Spleen (tissue), 7 donors: ENCODE results near the gene CDC42SE1.

Experiments used
- POLR2A ChIP-seq, 3 donors: fragments of 450-650 bp; IDR thresholded peaks; one replicate each; pipeline ENCODE4 v1.5.1; 2017; ENCODE audit warnings: antibody characterized with exemption in 3 of 3, mild to moderate bottlenecking in 1 of 3
- TF ChIP-seq, protein P1 (sequence below), 11 experiments: fragments of 200-600 bp in 7 of 11; fragments of 450-650 bp in 4 of 11; sonication (generic) in 4 of 11; IDR thresholded peaks in 8 of 11; conservative IDR thresholded peaks in 3 of 11; 1 replicate in 7 of 11; 2 replicates in 4 of 11; pipeline versions ENCODE4 v1.4.0 to v1.8.0; 2016 to 2021; ENCODE audit warnings: antibody characterized with exemption in 11 of 11, inconsistent platforms in 4 of 11, mild to moderate bottlenecking in 1 of 11
- donor health status: DM: no; HTN: no; CAD: no; lungs with moderate emphysema.
- donor health status: DM: no; HTN: no; CAD: no.
- donor health status: DM: no; HTN: no; CAD: no.

DNA sequence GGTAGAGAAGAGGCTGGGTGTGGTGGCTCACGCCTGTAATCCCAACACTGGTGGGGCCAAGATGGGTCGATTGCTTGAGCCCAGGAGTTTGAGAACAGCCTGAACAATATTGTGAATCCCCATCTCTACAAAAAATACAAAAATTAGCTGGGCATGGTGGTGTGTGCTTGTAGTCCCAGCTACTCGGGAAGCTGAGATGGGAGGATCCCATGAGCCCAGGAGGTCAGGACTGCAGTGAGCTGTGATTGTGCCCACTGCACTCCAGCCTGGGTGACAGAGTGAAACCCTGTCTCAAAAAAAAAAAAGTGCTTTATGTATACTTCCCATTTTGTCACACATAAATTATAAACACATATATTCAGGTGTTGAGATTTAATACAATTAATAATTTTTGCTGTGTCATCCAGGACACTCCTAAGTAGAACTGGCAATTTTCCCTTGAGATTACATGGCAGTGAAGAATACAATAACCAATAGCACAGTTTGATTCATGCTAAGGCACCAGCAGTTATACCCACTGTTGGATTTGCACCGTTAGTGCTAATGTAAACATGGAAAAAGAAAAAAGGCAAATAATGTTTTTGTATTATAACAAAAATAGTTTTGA lies 26.6 kb upstream of the CDC42SE1 start:
- TF ChIP-seq POLR2A (IDR thresholded peaks at IDR 0.05): no peak
- TF ChIP-seq, protein P1, sequence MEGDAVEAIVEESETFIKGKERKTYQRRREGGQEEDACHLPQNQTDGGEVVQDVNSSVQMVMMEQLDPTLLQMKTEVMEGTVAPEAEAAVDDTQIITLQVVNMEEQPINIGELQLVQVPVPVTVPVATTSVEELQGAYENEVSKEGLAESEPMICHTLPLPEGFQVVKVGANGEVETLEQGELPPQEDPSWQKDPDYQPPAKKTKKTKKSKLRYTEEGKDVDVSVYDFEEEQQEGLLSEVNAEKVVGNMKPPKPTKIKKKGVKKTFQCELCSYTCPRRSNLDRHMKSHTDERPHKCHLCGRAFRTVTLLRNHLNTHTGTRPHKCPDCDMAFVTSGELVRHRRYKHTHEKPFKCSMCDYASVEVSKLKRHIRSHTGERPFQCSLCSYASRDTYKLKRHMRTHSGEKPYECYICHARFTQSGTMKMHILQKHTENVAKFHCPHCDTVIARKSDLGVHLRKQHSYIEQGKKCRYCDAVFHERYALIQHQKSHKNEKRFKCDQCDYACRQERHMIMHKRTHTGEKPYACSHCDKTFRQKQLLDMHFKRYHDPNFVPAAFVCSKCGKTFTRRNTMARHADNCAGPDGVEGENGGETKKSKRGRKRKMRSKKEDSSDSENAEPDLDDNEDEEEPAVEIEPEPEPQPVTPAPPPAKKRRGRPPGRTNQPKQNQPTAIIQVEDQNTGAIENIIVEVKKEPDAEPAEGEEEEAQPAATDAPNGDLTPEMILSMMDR (IDR thresholded peaks at IDR 0.05 in 8 of 11, conservative IDR thresholded peaks at IDR 0.05 in 3 of 11): no peak
